ENCODE measurements around the gene DSCAML1. TPM values are rescaled to one million over a fixed set of nuclear protein-coding genes. Genes with fewer than 3 reads are reported as not detected.

The DSCAML1 gene
- total and polyA plus RNA-seq, 10 of the 15 experiments (the other 5 are each of a cell fraction or from before 2014, with no cell fraction given) = 0.03 to 0.18 (median 0.06) TPM; not detected in 1

GRCh38 chr11:117525866-117526542 is 271.0 kb downstream of the DSCAML1 start (continued):
- TF ChIP-seq, protein P1, sequence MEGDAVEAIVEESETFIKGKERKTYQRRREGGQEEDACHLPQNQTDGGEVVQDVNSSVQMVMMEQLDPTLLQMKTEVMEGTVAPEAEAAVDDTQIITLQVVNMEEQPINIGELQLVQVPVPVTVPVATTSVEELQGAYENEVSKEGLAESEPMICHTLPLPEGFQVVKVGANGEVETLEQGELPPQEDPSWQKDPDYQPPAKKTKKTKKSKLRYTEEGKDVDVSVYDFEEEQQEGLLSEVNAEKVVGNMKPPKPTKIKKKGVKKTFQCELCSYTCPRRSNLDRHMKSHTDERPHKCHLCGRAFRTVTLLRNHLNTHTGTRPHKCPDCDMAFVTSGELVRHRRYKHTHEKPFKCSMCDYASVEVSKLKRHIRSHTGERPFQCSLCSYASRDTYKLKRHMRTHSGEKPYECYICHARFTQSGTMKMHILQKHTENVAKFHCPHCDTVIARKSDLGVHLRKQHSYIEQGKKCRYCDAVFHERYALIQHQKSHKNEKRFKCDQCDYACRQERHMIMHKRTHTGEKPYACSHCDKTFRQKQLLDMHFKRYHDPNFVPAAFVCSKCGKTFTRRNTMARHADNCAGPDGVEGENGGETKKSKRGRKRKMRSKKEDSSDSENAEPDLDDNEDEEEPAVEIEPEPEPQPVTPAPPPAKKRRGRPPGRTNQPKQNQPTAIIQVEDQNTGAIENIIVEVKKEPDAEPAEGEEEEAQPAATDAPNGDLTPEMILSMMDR (IDR thresholded peaks at IDR 0.05 in 2 of 3, conservative IDR thresholded peaks at IDR 0.05 in 1 of 3; ENCODE audit: control insufficient read depth in 2 of 3, extremely low read depth in 1 of 3, insufficient read depth in 1 of 3, low read depth in 3 of 3, low read length in 3 of 3) = no peak
- TF ChIP-seq GATAD2B (conservative IDR thresholded peaks at IDR 0.05; ENCODE audit: low read depth) = no peak
- TF ChIP-seq REST (IDR thresholded peaks at IDR 0.05; ENCODE audit: low read depth, low read length) = no peak
- no peak for TF ChIP-seq ELK1 (IDR thresholded peaks at IDR 0.05; ENCODE audit: low read depth, low read length)
- TF ChIP-seq CEBPB (IDR thresholded peaks at IDR 0.05; ENCODE audit: borderline replicate concordance in 1 of 2, low read depth in 2 of 2, low read length in 2 of 2) = no peak
- TF ChIP-seq SP1 (IDR thresholded peaks at IDR 0.05; ENCODE audit: low read depth, low read length) = no peak
- no peak for TF ChIP-seq ZNF622 (IDR thresholded peaks at IDR 0.05)
- no peak for TF ChIP-seq EP300 (IDR thresholded peaks at IDR 0.05; ENCODE audit: borderline replicate concordance in 1 of 2, control insufficient read depth in 1 of 2, low read depth in 2 of 2, low read length in 2 of 2)
- TF ChIP-seq ZNF24 (IDR thresholded peaks at IDR 0.05) = no peak
- TF ChIP-seq, protein P2, sequence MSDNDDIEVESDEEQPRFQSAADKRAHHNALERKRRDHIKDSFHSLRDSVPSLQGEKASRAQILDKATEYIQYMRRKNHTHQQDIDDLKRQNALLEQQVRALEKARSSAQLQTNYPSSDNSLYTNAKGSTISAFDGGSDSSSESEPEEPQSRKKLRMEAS (IDR thresholded peaks at IDR 0.05; ENCODE audit: low read depth, low read length) = no peak
- TF ChIP-seq DPF2 (IDR thresholded peaks at IDR 0.05) = no peak
- TF ChIP-seq BCLAF1 (IDR thresholded peaks at IDR 0.05) = no peak

All from GM12878 (cell line).